A549 (cell line): Measurements from ENCODE around the gene PTRHD1. TPM values are rescaled to one million over a fixed set of nuclear protein-coding genes. Genes with fewer than 3 reads are reported as not detected.
A peak's percentile ranks its signal among the peaks of the same experiment; 100 is the strongest.

Source experiments
- ATAC-seq, 2 experiments: fragments of 200-7000 bp in 1 of 2; fragments of >200 bp in 1 of 2; cut with Nextera tagmentation in 1 of 2; cut with Tn5 transposase in 1 of 2; 3 replicates each; pipeline versions ENCODE4 v1.8.0 to v1.9.1; 2018 to 2020; ENCODE audit warnings: mild to moderate bottlenecking in 1 of 2, moderate library complexity in 1 of 2
- CTCF ChIA-PET: fragments of 300-600 bp; sonication (Branson Sonifier 250); formaldehyde crosslinking; extraction: SDS; loops from one replicate; lab custom pipeline; 2021; ENCODE audit warnings: antibody characterized with exemption, inconsistent platforms; lab: Yijun Ruan, JAX
- POLR2A ChIA-PET: fragments of 350-600 bp; formaldehyde crosslinking; extraction: SDS; loops from one replicate; lab custom pipeline; 2021; ENCODE audit warnings: antibody characterized with exemption, inconsistent platforms; lab: Yijun Ruan, JAX
- DNase-seq, 2 experiments: peaks; one replicate each; pipeline versions ENCODE4 v3.0.0 to v3.0.0-alpha.2; 2011 to 2016; ENCODE audit warnings: low read depth in 1 of 2, low spot score in 1 of 2
- FAIRE-seq: peaks from 2 replicates; lab custom pipeline; 2011; peaks lifted over from hg19 to GRCh38; lab: Jason Lieb, UNC
- H3K27ac ChIP-seq, 2 experiments: fragments of >200 bp; sonication (Bioruptor Twin); formaldehyde crosslinking; 3 replicates each; pipeline ENCODE4 v1.5.1; 2016 to 2017
- H3K4me1 ChIP-seq: fragments of >200 bp; sonication (Bioruptor Twin); formaldehyde crosslinking; 3 replicates; pipeline ENCODE4 v1.6.1; 2016
- H3K4me2 ChIP-seq: fragments of >200 bp; sonication (Bioruptor Twin); formaldehyde crosslinking; 3 replicates; pipeline ENCODE4 v1.6.1; 2016
- H3K4me3 ChIP-seq: fragments of >200 bp; sonication (Bioruptor Twin); formaldehyde crosslinking; 3 replicates; pipeline ENCODE4 v1.5.1; 2016
- H3K9me3 ChIP-seq: fragments of >200 bp; sonication (Bioruptor Twin); formaldehyde crosslinking; 3 replicates; pipeline ENCODE4 v1.6.1; 2016
- BCL3 ChIP-seq: fragments of >200 bp; sonication (Bioruptor Twin); formaldehyde crosslinking; IDR thresholded peaks from 3 replicates; pipeline ENCODE4 v1.6.1; 2016
- CEBPB ChIP-seq, 2 experiments: fragments of >200 bp in 1 of 2; sonication (Bioruptor Twin) in 1 of 2; formaldehyde crosslinking in 1 of 2; IDR thresholded peaks; 2 replicates each; pipeline ENCODE4 v1.6.1; 2012 to 2016
- CHD2 ChIP-seq: fragments of 150-350 bp; IDR thresholded peaks from 2 replicates; pipeline ENCODE4 v1.6.1; 2014; ENCODE audit warnings: low read length; ENCODE audit not compliant: partially characterized antibody
- CTCF ChIP-seq: fragments of >200 bp; sonication (Bioruptor Twin); formaldehyde crosslinking; IDR thresholded peaks from 3 replicates; pipeline ENCODE4 v1.5.1; 2016
- EHF ChIP-seq: fragments of 250-450 bp; sonication (Bioruptor Pico); IDR thresholded peaks from 2 replicates; pipeline ENCODE4 v1.5.0; 2020; ENCODE audit warnings: mild to moderate bottlenecking
- EHMT2 ChIP-seq: fragments of 200-600 bp; sonication (generic); IDR thresholded peaks from 2 replicates; pipeline ENCODE4 v1.6.1; 2016; ENCODE audit warnings: antibody characterized with exemption, low read depth, mild to moderate bottlenecking, moderate library complexity
- ELK1 ChIP-seq: fragments of 150-350 bp; IDR thresholded peaks from 2 replicates; pipeline ENCODE4 v1.6.1; 2014; ENCODE audit warnings: low read depth, mild to moderate bottlenecking, low read length
- EP300 ChIP-seq, 2 experiments: fragments of >200 bp; sonication (Bioruptor Twin); formaldehyde crosslinking; IDR thresholded peaks; 2 replicates in 1 of 2; 3 replicates in 1 of 2; pipeline ENCODE4 v1.6.1; 2016 to 2017
- ESRRA ChIP-seq: fragments of 150-350 bp; IDR thresholded peaks from 2 replicates; pipeline ENCODE4 v1.6.1; 2014; ENCODE audit warnings: mild to moderate bottlenecking, low read length, borderline replicate concordance
- FOSB ChIP-seq: fragments of 250-450 bp; sonication (Bioruptor Pico); IDR thresholded peaks from 2 replicates; pipeline ENCODE4 v1.5.0; 2020; ENCODE audit warnings: mild to moderate bottlenecking, moderate library complexity
- HES2 ChIP-seq: fragments of >200 bp; sonication (Bioruptor Twin); formaldehyde crosslinking; IDR thresholded peaks from 2 replicates; pipeline ENCODE4 v1.6.1; 2016
- HEYL ChIP-seq: fragments of 250-450 bp; sonication (Bioruptor Pico); IDR thresholded peaks from 2 replicates; pipeline ENCODE4 v1.8.0; 2021; ENCODE audit warnings: mild to moderate bottlenecking, moderate library complexity
- JUNB ChIP-seq: fragments of >200 bp; sonication (Bioruptor Twin); formaldehyde crosslinking; IDR thresholded peaks from 2 replicates; pipeline ENCODE4 v1.6.1; 2016
- KDM1A ChIP-seq: fragments of 200-600 bp; sonication (generic); IDR thresholded peaks from 2 replicates; pipeline ENCODE4 v1.6.1; 2016; ENCODE audit warnings: low read depth, mild to moderate bottlenecking
- MAFK ChIP-seq: fragments of 450-650 bp; IDR thresholded peaks from 2 replicates; pipeline ENCODE4 v1.6.1; 2014; ENCODE audit not compliant: partially characterized antibody
- POLR2A ChIP-seq: IDR thresholded peaks from 2 replicates; pipeline ENCODE4 v1.6.1; 2012; ENCODE audit warnings: mild to moderate bottlenecking, low read length
- TFCP2L1 ChIP-seq: fragments of 250-450 bp; sonication (Bioruptor Pico); IDR thresholded peaks from 2 replicates; pipeline ENCODE4 v1.5.0; 2021; ENCODE audit warnings: mild to moderate bottlenecking
- ZC3H11A ChIP-seq: fragments of 450-650 bp; IDR thresholded peaks from 2 replicates; pipeline ENCODE4 v1.6.1; 2014; ENCODE audit warnings: antibody characterized with exemption, mild to moderate bottlenecking
- WGBS: methylation state at CpG from one replicate; pipeline ENCODE4 v1.1.6; 2017; ENCODE audit errors: missing lambda C conversion rate; 5-methylcytosine and 5-hydroxymethylcytosine counted together
- polyA plus RNA-seq, 4 experiments: library from polyadenylated mRNA; depleted of rRNA in 3 of 4; stranded (reverse); fragments of >200 nt; fragmentation: RNase III in 1 of 4; extraction: RNeasy Plus Mini Kit Qiagen cat#74134 plus additional on column Dnase treatment in 1 of 4; gene quantifications; 2 replicates in 3 of 4; 3 replicates in 1 of 4; pipeline ENCODE4 v1.2.3, GENCODE V29; 2011 to 2017
- TF ChIP-seq, protein P1 (sequence below): fragments of 250-450 bp; sonication (Bioruptor Pico); IDR thresholded peaks from 2 replicates; pipeline ENCODE4 v1.5.0; 2020; ENCODE audit warnings: low read depth, mild to moderate bottlenecking, moderate library complexity

Gene PTRHD1
- polyA plus RNA-seq, 2 of the 4 experiments (the other 2 are of a cell fraction) = 44.9 to 86.6 TPM

GRCh38 chr2:24787532-24787931 is 5.7 kb downstream of the PTRHD1 start (continued):
- no peak for TF ChIP-seq ELK1

DNA sequence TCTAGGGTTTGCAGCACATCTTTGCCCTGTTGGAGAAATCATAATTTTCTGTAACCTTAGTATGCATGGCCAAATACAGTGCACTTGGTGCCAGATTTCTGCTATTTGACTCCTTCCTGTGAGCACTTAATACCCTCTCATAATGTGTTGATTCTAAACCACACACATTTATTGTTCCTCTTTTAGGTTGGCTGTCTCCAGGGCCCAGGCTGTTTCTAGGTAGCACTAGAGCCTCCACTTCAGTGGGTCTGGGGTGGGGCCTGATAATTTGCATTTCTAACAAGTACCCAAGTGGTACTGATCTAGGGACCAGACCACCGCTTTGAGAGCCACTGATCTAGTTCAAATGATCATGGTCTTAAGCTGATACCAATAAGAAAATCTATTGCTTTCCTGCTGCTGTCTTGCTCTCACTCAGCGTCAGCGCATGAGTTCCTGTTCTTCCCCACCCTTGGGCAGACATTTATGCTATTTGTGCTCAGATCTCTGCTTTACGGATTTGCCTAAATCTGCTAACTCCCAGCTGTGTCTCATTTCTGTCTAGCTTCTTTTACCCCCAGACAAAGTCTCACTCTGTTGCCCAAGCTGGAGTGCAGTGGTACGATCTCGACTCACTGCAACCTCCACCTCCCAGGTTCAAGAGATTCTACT is 7.4 kb downstream of the PTRHD1 start:
- ChIA-PET CTCF (no interaction called here), POLR2A (no interaction called here)
- no peak for TF ChIP-seq EHF (CRISPR knock-in tag)
- no peak for TF ChIP-seq FOSB (CRISPR knock-in tag)
- no peak for TF ChIP-seq ZC3H11A
- TF ChIP-seq CEBPB (IDR thresholded peaks at IDR 0.05) = no peak
- no peak for TF ChIP-seq HES2
- TF ChIP-seq, protein P1, sequence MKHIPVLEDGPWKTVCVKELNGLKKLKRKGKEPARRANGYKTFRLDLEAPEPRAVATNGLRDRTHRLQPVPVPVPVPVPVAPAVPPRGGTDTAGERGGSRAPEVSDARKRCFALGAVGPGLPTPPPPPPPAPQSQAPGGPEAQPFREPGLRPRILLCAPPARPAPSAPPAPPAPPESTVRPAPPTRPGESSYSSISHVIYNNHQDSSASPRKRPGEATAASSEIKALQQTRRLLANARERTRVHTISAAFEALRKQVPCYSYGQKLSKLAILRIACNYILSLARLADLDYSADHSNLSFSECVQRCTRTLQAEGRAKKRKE (CRISPR knock-in tag) = no peak
- TF ChIP-seq POLR2A = no peak
- TF ChIP-seq EP300 (IDR thresholded peaks at IDR 0.05) = no peak
- no peak for TF ChIP-seq JUNB
- TF ChIP-seq KDM1A = no peak
- no peak for TF ChIP-seq HEYL (CRISPR knock-in tag)
- TF ChIP-seq EHMT2 = no peak
- TF ChIP-seq CTCF = no peak
- TF ChIP-seq ESRRA = no peak
- no peak for TF ChIP-seq MAFK
- TF ChIP-seq CHD2 = no peak
- TF ChIP-seq BCL3 = no peak
- Histone ChIP-seq H3K4me3 (no peak overlapping the region), H3K4me2 (no peak overlapping the region), H3K27ac (no peak overlapping the region), H3K4me1 (no peaks in the 10 kb centered on the region), H3K9me3 (no peaks in the 10 kb centered on the region)
- FAIRE-seq (no peak), DNase-seq (no peak), ATAC-seq (peak in 1 of 2 experiments; percentile 12; a peak in 2 of 6 replicates)
- WGBS = 86% methylated on average over 6 of the region's 6 CpGs

DNA sequence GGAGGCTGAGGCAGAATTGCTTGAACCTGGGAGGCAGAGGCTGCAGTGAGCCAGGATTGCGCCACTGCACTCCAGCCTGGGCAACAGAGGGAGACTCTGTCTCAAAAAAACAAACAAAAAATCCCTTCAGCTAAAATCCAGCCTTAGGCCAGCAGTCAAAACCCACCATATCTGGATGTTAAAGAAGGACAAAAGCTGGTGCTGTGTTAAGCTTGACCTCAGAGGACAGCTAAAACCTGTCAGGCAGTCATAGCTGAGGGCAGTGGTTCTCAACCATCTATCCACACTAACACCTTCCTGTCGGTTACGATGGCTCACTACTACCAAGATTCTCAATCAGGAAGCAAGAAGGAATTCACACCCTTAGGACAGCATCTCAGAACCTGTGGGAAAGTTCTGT is 9.6 kb downstream of the PTRHD1 start:
- 93% methylated on average over 3 of the region's 3 CpGs for WGBS

More for the DNA sequence above, 9.6 kb downstream of the PTRHD1 start:
- Histone ChIP-seq H3K4me3 (no peak overlapping the region), H3K4me1 (no peaks in the 10 kb centered on the region), H3K9me3 (no peaks in the 10 kb centered on the region), H3K4me2 (no peak overlapping the region), H3K27ac (no peak overlapping the region)
- CTCF ChIA-PET = interaction anchor here (1.0 to 1.9 kb wide), 2 partner anchors 9 kb away, joined by 4 to 6 read pairs; partner anchors contain the start of genes CENPO and PTRHD1
- ATAC-seq (no peak), DNase-seq (no peak), FAIRE-seq (no peak)
- POLR2A ChIA-PET = interaction anchor here (1.3 kb wide), 1 partner anchor 9 kb away, joined by 3 read pairs; the partner anchor contains the start of genes CENPO and PTRHD1
- TF ChIP-seq TFCP2L1 = no peak
